Liver (tissue), 3 donors: ENCODE measurements around the gene GALR2.

Experiments used
- EGR1 ChIP-seq, 2 donors: IDR thresholded peaks; 2 replicates each; pipeline ENCODE4 v1.6.1; 2016 to 2018; ENCODE audit warnings: antibody characterized with exemption in 2 of 2, low read depth in 2 of 2
- FOXA1 ChIP-seq: IDR thresholded peaks from 2 replicates; pipeline ENCODE4 v1.6.1; 2016; ENCODE audit warnings: antibody characterized with exemption
- SP1 ChIP-seq: IDR thresholded peaks from 2 replicates; pipeline ENCODE4 v1.6.1; 2018; ENCODE audit warnings: antibody characterized with exemption, mild to moderate bottlenecking
- TAF1 ChIP-seq: conservative IDR thresholded peaks from 2 replicates; pipeline ENCODE4 v1.6.1; 2016; ENCODE audit warnings: antibody characterized with exemption, mild to moderate bottlenecking
- YY1 ChIP-seq: IDR thresholded peaks from 2 replicates; pipeline ENCODE4 v1.6.1; 2016; ENCODE audit warnings: antibody characterized with exemption, mild to moderate bottlenecking
- TF ChIP-seq, protein P1 (sequence below): fragments of 150-350 bp; IDR thresholded peaks from 2 replicates; pipeline ENCODE4 v1.5.1; 2017; ENCODE audit warnings: improper control_type of control experiment, low read depth, low read length; ENCODE audit not compliant: missing input control
- TF ChIP-seq, protein P2 (sequence below): IDR thresholded peaks from 2 replicates; pipeline ENCODE4 v1.6.1; 2016; ENCODE audit warnings: antibody characterized with exemption
- TF ChIP-seq, protein P3 (sequence below): IDR thresholded peaks from 2 replicates; pipeline ENCODE4 v1.6.1; 2016; ENCODE audit warnings: antibody characterized with exemption
- donor health status: healthy.
- donor health status: healthy.

DNA sequence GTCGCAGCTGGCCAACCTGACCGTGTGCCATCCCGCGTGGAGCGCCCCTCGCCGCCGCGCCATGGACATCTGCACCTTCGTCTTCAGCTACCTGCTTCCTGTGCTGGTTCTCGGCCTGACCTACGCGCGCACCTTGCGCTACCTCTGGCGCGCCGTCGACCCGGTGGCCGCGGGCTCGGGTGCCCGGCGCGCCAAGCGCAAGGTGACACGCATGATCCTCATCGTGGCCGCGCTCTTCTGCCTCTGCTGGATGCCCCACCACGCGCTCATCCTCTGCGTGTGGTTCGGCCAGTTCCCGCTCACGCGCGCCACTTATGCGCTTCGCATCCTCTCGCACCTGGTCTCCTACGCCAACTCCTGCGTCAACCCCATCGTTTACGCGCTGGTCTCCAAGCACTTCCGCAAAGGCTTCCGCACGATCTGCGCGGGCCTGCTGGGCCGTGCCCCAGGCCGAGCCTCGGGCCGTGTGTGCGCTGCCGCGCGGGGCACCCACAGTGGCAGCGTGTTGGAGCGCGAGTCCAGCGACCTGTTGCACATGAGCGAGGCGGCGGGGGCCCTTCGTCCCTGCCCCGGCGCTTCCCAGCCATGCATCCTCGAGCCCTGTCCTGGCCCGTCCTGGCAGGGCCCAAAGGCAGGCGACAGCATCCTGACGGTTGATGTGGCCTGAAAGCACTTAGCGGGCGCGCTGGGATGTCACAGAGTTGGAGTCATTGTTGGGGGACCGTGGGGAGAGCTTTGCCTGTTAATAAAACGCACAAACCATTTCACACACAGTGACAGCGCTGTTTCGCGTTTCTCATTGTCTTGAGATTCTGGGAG lies 2.4 kb downstream of the GALR2 start:
- TF ChIP-seq, protein P1, sequence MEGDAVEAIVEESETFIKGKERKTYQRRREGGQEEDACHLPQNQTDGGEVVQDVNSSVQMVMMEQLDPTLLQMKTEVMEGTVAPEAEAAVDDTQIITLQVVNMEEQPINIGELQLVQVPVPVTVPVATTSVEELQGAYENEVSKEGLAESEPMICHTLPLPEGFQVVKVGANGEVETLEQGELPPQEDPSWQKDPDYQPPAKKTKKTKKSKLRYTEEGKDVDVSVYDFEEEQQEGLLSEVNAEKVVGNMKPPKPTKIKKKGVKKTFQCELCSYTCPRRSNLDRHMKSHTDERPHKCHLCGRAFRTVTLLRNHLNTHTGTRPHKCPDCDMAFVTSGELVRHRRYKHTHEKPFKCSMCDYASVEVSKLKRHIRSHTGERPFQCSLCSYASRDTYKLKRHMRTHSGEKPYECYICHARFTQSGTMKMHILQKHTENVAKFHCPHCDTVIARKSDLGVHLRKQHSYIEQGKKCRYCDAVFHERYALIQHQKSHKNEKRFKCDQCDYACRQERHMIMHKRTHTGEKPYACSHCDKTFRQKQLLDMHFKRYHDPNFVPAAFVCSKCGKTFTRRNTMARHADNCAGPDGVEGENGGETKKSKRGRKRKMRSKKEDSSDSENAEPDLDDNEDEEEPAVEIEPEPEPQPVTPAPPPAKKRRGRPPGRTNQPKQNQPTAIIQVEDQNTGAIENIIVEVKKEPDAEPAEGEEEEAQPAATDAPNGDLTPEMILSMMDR, result no peak
- TF ChIP-seq, protein P2, sequence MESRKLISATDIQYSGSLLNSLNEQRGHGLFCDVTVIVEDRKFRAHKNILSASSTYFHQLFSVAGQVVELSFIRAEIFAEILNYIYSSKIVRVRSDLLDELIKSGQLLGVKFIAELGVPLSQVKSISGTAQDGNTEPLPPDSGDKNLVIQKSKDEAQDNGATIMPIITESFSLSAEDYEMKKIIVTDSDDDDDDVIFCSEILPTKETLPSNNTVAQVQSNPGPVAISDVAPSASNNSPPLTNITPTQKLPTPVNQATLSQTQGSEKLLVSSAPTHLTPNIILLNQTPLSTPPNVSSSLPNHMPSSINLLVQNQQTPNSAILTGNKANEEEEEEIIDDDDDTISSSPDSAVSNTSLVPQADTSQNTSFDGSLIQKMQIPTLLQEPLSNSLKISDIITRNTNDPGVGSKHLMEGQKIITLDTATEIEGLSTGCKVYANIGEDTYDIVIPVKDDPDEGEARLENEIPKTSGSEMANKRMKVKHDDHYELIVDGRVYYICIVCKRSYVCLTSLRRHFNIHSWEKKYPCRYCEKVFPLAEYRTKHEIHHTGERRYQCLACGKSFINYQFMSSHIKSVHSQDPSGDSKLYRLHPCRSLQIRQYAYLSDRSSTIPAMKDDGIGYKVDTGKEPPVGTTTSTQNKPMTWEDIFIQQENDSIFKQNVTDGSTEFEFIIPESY, result no peak
- no peak for TF ChIP-seq SP1
- TF ChIP-seq EGR1 (IDR thresholded peaks at IDR 0.05; ENCODE audit: low read depth in 2 of 2), result no peak
- TF ChIP-seq, protein P3, sequence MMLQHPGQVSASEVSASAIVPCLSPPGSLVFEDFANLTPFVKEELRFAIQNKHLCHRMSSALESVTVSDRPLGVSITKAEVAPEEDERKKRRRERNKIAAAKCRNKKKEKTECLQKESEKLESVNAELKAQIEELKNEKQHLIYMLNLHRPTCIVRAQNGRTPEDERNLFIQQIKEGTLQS, result no peak
- no peak for TF ChIP-seq TAF1
- TF ChIP-seq FOXA1, result no peak
- no peak for TF ChIP-seq YY1
